Fibroblast of peridontal ligament (primary cell): ENCODE measurements around the gene LPIN1.
"Not testable (repeated sequence)": the region's sequence is repeated elsewhere in the genome, so short reads cannot be mapped to it uniquely, and the experiment has no call there.

Experiments
- DNase-seq: peaks from one replicate; pipeline ENCODE4 v3.0.0-alpha.2; 2010; ENCODE audit errors: extremely low read depth

Gene LPIN1

GRCh38 chr2:11744631-11745394, 1.6 kb upstream of the LPIN1 start:
- peak; percentile 42 for DNase-seq

GRCh38 chr2:11745613-11746375, 638 bp upstream of the LPIN1 start:
- DNase-seq: no peak

- DNase-seq: peak; percentile 42
Measured at GRCh38 chr2:11746807-11747459, 501 bp downstream of the LPIN1 start.

GRCh38 chr2:11748018-11748860, 1.8 kb downstream of the LPIN1 start:
- no peak for DNase-seq

- DNase-seq: no peak
Measured at GRCh38 chr2:11748861-11749645, 2.6 kb downstream of the LPIN1 start.

- peak; percentile 19 for DNase-seq
Measured at GRCh38 chr2:11749646-11750349, 3.4 kb downstream of the LPIN1 start.

GRCh38 chr2:11750422-11750821, 4.0 kb downstream of the LPIN1 start:
- peak; percentile 46 for DNase-seq

GRCh38 chr2:11750917-11751316, 4.5 kb downstream of the LPIN1 start:
- DNase-seq: no peak

- DNase-seq: no peak
Measured at GRCh38 chr2:11752906-11753305, 6.5 kb downstream of the LPIN1 start.

- no peak for DNase-seq
Measured at GRCh38 chr2:11753452-11753885, 7.0 kb downstream of the LPIN1 start.

GRCh38 chr2:11753886-11754699, 7.7 kb downstream of the LPIN1 start:
- DNase-seq: peak; percentile 67

- no peak for DNase-seq
Measured at GRCh38 chr2:11754700-11755015, 8.2 kb downstream of the LPIN1 start.

GRCh38 chr2:11757101-11757500, 10.7 kb downstream of the LPIN1 start:
- DNase-seq: no peak

GRCh38 chr2:11758187-11758586, 11.8 kb downstream of the LPIN1 start:
- DNase-seq: no peak

- no peak for DNase-seq
Measured at GRCh38 chr2:11758647-11759046, 12.2 kb downstream of the LPIN1 start.

- not testable (repeated sequence) for DNase-seq
Measured at GRCh38 chr2:11759182-11759975, 12.9 kb downstream of the LPIN1 start.

- DNase-seq: no peak
Measured at GRCh38 chr2:11761259-11761658, 14.8 kb downstream of the LPIN1 start.

GRCh38 chr2:11762031-11762430, 15.6 kb downstream of the LPIN1 start:
- no peak for DNase-seq
